Measurements from ENCODE around the gene SPOCK1. TPM values are rescaled to one million over a fixed set of nuclear protein-coding genes. Genes with fewer than 3 reads are reported as not detected.

SPOCK1 gene
- total and polyA plus RNA-seq, 2 donors (not counting 3 experiments of a cell fraction or from before 2014, with no cell fraction given), result 144 to 280 TPM

DNA sequence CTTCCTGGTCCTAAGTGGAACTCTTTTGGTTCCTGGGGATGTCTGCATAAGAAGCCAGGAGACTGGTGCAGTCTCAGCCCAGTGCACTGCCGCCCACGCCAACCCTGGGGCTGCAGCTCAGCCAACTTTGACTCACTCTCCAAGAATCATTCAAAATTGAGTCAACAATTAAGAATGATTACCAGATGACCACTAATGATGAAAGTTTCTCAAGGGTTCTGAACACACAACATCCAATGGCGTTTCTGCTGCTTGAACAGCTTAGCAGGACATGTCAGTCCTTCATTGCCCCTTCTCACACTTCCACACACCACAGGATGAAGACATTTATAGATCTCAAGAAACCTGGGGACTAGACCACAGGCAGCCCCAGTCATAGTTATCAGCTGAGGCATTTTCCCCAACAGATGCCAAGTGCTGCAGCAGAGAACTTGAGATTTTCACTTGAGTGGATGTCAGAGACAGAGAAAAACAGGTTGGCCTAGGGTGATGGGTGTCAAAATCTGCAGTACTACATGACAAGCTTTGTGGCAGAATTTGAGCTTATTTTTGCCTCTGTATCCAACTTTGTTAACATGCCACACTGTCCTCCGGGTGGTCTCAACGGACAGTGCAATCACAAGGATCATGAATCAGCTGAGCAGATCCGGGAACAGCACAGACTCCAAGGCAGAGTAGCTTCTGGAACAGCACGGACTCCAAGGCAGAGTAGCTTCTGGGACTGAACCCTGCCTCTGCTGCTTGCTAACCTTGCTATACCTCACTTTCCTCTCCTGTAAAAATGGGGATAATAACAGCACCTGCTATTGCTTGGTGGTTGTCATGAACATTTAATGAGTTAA is 356.1 kb downstream of the SPOCK1 start:
- dilution Hi-C loops (cut with MboI; ENCODE audit: extremely low pct_ligation_motif_present, low sequenced_read_pairs) (no loop called here), intact Hi-C loops (cut with micrococcal nuclease) (no loop called here)
- DNase-seq (ENCODE audit: low read depth, low spot score) (no peak), FAIRE-seq (no peak)
- H3K27ac ChIP-seq (ENCODE audit: insufficient read depth, low read depth, low read length), result no peak overlapping the region
- H3K4me3 ChIP-seq (replicated peaks in 1 of 3; ENCODE audit: insufficient read depth in 1 of 3, low read depth in 1 of 3, low read length in 3 of 3), result no peak overlapping the region
- peaks cover 6% of the 10 kb centered on the region for H3K4me1 ChIP-seq (ENCODE audit: control insufficient read depth, extremely low read depth, insufficient read depth, low read length)
- no peaks in the 10 kb centered on the region for H3K36me3 ChIP-seq (ENCODE audit: control insufficient read depth in 2 of 2, extremely low read depth in 1 of 2, insufficient read depth in 2 of 2, low read length in 2 of 2)
- H3K9me3 ChIP-seq (replicated peaks; ENCODE audit: control insufficient read depth, insufficient read depth, low read length), result no peaks in the 10 kb centered on the region
- H2AFZ ChIP-seq (ENCODE audit: low read depth, low read length), result no peak overlapping the region
- no peak overlapping the region for H3K4me2 ChIP-seq (ENCODE audit: insufficient read depth, low read length)
- H3K27me3 ChIP-seq (ENCODE audit: control insufficient read depth in 2 of 2, insufficient read depth in 2 of 2, low read length in 2 of 2), result no peaks in the 10 kb centered on the region
- TF ChIP-seq POLR2AphosphoS5 (IDR thresholded peaks at IDR 0.05; ENCODE audit: insufficient read depth, low read depth, low read length) (no peak), EZH2 (IDR thresholded peaks at IDR 0.05; ENCODE audit: borderline replicate concordance, low read depth, low read length, severe bottlenecking) (no peak), GATA2 (IDR thresholded peaks at IDR 0.05; ENCODE audit: insufficient read depth, insufficient read length, low read depth, low read length) (no peak), JUN (IDR thresholded peaks at IDR 0.05; ENCODE audit: borderline replicate concordance, insufficient read depth, insufficient read length, low read depth) (no peak), MYC (IDR thresholded peaks at IDR 0.05; ENCODE audit: low read depth, low read length) (no peak), POLR2A (IDR thresholded peaks at IDR 0.05; ENCODE audit: low read depth, low read length) (no peak), FOS (IDR thresholded peaks at IDR 0.05; ENCODE audit: borderline replicate concordance, insufficient read depth, low read length) (no peak)
- TF ChIP-seq, protein P1, sequence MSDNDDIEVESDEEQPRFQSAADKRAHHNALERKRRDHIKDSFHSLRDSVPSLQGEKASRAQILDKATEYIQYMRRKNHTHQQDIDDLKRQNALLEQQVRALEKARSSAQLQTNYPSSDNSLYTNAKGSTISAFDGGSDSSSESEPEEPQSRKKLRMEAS (IDR thresholded peaks at IDR 0.05; ENCODE audit: insufficient read depth, insufficient read length), result no peak
- TF ChIP-seq, protein P2, sequence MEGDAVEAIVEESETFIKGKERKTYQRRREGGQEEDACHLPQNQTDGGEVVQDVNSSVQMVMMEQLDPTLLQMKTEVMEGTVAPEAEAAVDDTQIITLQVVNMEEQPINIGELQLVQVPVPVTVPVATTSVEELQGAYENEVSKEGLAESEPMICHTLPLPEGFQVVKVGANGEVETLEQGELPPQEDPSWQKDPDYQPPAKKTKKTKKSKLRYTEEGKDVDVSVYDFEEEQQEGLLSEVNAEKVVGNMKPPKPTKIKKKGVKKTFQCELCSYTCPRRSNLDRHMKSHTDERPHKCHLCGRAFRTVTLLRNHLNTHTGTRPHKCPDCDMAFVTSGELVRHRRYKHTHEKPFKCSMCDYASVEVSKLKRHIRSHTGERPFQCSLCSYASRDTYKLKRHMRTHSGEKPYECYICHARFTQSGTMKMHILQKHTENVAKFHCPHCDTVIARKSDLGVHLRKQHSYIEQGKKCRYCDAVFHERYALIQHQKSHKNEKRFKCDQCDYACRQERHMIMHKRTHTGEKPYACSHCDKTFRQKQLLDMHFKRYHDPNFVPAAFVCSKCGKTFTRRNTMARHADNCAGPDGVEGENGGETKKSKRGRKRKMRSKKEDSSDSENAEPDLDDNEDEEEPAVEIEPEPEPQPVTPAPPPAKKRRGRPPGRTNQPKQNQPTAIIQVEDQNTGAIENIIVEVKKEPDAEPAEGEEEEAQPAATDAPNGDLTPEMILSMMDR (IDR thresholded peaks at IDR 0.05; ENCODE audit: extremely low read depth in 1 of 2, insufficient read depth in 1 of 2, low read depth in 1 of 2, low read length in 2 of 2), result no peak
- no peaks in the 10 kb centered on the region for H3K9me1 ChIP-seq (replicated peaks; ENCODE audit: control insufficient read depth, extremely low read depth, insufficient read depth, low read length)
- H3K79me2 ChIP-seq (ENCODE audit: control insufficient read depth, insufficient read depth, low read length), result peaks cover 23% of the 10 kb centered on the region
- BruUV-seq (replicated peaks), result no TSS peak
- no peaks in the 10 kb centered on the region for H4K20me1 ChIP-seq (replicated peaks; ENCODE audit: control insufficient read depth, extremely low read depth, insufficient read depth, low read length)
- CTCF ChIA-PET, result interaction anchor here (1.2 to 1.6 kb wide), 3 partner anchors 9 to 23 kb away, joined by 3 read pairs; no protein-coding TSS in a partner anchor
- no peak overlapping the region for H3K9ac ChIP-seq (replicated peaks; ENCODE audit: extremely low read depth, insufficient read depth, low read length)
- POLR2A ChIA-PET, result no interaction called here

Data from endothelial cell of umbilical vein (primary cell).